SK-N-SH (cell line): ENCODE measurements around the gene BNIP2. TPM values are rescaled to one million over a fixed set of nuclear protein-coding genes. Genes with fewer than 3 reads are reported as not detected.

Experiments used
- CTCF ChIA-PET: fragments of 300-600, 350-600 bp; formaldehyde crosslinking; extraction: SDS; loops from one replicate; lab custom pipeline; 2021; lab: Yijun Ruan, JAX
- POLR2A ChIA-PET: fragments of 350-600 bp; sonication (Branson Sonifier 250); formaldehyde crosslinking; extraction: SDS; loops from one replicate; lab custom pipeline; 2020; ENCODE audit warnings: antibody characterized with exemption, inconsistent platforms; lab: Yijun Ruan, JAX
- DNase-seq: peaks from one replicate; pipeline ENCODE4 v3.0.0; 2012
- H2AFZ ChIP-seq: fragments of 200-600 bp; sonication (generic); 2 replicates; pipeline ENCODE4 v1.8.1; 2016; ENCODE audit warnings: antibody characterized with exemption, mild to moderate bottlenecking, low read depth
- H3F3A ChIP-seq: fragments of 200-600 bp; sonication (generic); replicated peaks from 2 replicates; pipeline ENCODE3; 2016; ENCODE audit warnings: antibody characterized with exemption, mild to moderate bottlenecking; ENCODE audit not compliant: insufficient read depth
- H3K27ac ChIP-seq, 2 experiments: fragments of 200-500 bp in 1 of 2; fragments of 200-600 bp in 1 of 2; sonication (Bioruptor generic) in 1 of 2; sonication (generic), shearing (Covaris generic) in 1 of 2; 2 replicates each; pipeline versions ENCODE4 v1.5.1 to v1.6.1; 2014 to 2016; ENCODE audit warnings: low read depth in 2 of 2, inconsistent platforms in 1 of 2, low read length in 1 of 2, mild to moderate bottlenecking in 1 of 2, mixed read lengths in 1 of 2
- H3K27me3 ChIP-seq: fragments of 200-600 bp; sonication (generic), shearing (Covaris generic); 2 replicates; pipeline ENCODE4 v1.6.1; 2016; ENCODE audit warnings: mixed run types; ENCODE audit not compliant: insufficient read depth
- H3K36me3 ChIP-seq, 2 experiments: fragments of 200-500 bp in 1 of 2; fragments of 200-600 bp in 1 of 2; sonication (Bioruptor generic) in 1 of 2; sonication (generic) in 1 of 2; replicated peaks in 1 of 2; 2 replicates each; pipeline versions ENCODE3 to v1.5.1; 2014 to 2016; ENCODE audit warnings: low read length in 1 of 2, mild to moderate bottlenecking in 1 of 2; ENCODE audit not compliant: insufficient read depth in 2 of 2, control insufficient read depth in 1 of 2
- H3K4me1 ChIP-seq, 2 experiments: fragments of 200-500 bp in 1 of 2; fragments of 200-600 bp in 1 of 2; sonication (Bioruptor generic) in 1 of 2; sonication (generic), shearing (Covaris generic) in 1 of 2; 2 replicates each; pipeline versions ENCODE4 v1.5.1 to v1.6.1; 2014 to 2016; ENCODE audit warnings: low read depth in 1 of 2, low read length in 1 of 2, mixed run types in 1 of 2; ENCODE audit not compliant: insufficient read depth in 2 of 2, control insufficient read depth in 1 of 2
- H3K4me2 ChIP-seq: fragments of 200-600 bp; sonication (generic), shearing (Covaris generic); 2 replicates; pipeline ENCODE4 v1.6.1; 2017; ENCODE audit warnings: mixed run types
- H3K4me3 ChIP-seq, 2 experiments: fragments of 200-500 bp in 1 of 2; fragments of 200-600 bp in 1 of 2; sonication (Bioruptor generic) in 1 of 2; sonication (generic), shearing (Covaris generic) in 1 of 2; 2 replicates each; pipeline versions ENCODE4 v1.5.1 to v1.8.1; 2014 to 2016; ENCODE audit warnings: low read depth in 2 of 2, inconsistent platforms in 1 of 2, low read length in 1 of 2, mild to moderate bottlenecking in 1 of 2, mixed read lengths in 1 of 2, moderate library complexity in 1 of 2
- H3K79me2 ChIP-seq: fragments of 200-600 bp; sonication (generic); 2 replicates; pipeline ENCODE4 v1.8.1; 2017; ENCODE audit warnings: mild to moderate bottlenecking; ENCODE audit not compliant: insufficient read depth
- H3K9ac ChIP-seq: fragments of 200-600 bp; sonication (generic); 2 replicates; pipeline ENCODE4 v1.6.1; 2017; ENCODE audit warnings: mixed run types
- H3K9me2 ChIP-seq: fragments of 200-600 bp; sonication (generic); 2 replicates; pipeline ENCODE4 v1.6.1; 2017; ENCODE audit warnings: mixed run types
- H3K9me3 ChIP-seq: fragments of 200-600 bp; sonication (generic); 2 replicates; pipeline ENCODE4 v1.6.1; 2017; ENCODE audit warnings: mixed run types, mild to moderate bottlenecking, moderate library complexity
- H4K20me1 ChIP-seq: fragments of 200-600 bp; sonication (generic); 2 replicates; pipeline ENCODE4 v1.6.1; 2017; ENCODE audit warnings: mild to moderate bottlenecking, mixed run types; ENCODE audit not compliant: insufficient read depth
- CHD2 ChIP-seq: fragments of 150-350 bp; IDR thresholded peaks from 2 replicates; pipeline ENCODE4 v1.6.1; 2018; ENCODE audit warnings: low read length; ENCODE audit not compliant: partially characterized antibody
- EP300 ChIP-seq, 2 experiments: IDR thresholded peaks; 2 replicates each; pipeline versions ENCODE4 v1.4.0 to v1.6.1; 2012; ENCODE audit warnings: borderline replicate concordance in 1 of 2, low read depth in 1 of 2, low read length in 1 of 2
- EZH2phosphoT487 ChIP-seq: fragments of 200-600 bp; sonication (generic); IDR thresholded peaks from 2 replicates; pipeline ENCODE4 v1.6.1; 2017; ENCODE audit warnings: low read depth, mixed run types, mild to moderate bottlenecking, antibody characterized with exemption, moderate library complexity, borderline replicate concordance
- FOXM1 ChIP-seq: IDR thresholded peaks from 2 replicates; pipeline ENCODE4 v1.4.0; 2012; ENCODE audit warnings: low read depth, mild to moderate bottlenecking
- GABPA ChIP-seq: IDR thresholded peaks from 2 replicates; pipeline ENCODE4 v1.4.0; 2012; ENCODE audit warnings: low read depth, mild to moderate bottlenecking
- POLR2AphosphoS5 ChIP-seq: IDR thresholded peaks from 2 replicates; pipeline ENCODE4 v1.6.1; 2012; ENCODE audit warnings: low read depth, low read length
- RCOR1 ChIP-seq: fragments of 150-350 bp; IDR thresholded peaks from 2 replicates; pipeline ENCODE4 v1.6.1; 2017; ENCODE audit warnings: antibody characterized with exemption, low read length
- RXRA ChIP-seq: IDR thresholded peaks from 2 replicates; pipeline ENCODE4 v1.4.0; 2012; ENCODE audit warnings: low read depth, mild to moderate bottlenecking, borderline replicate concordance
- SIN3A ChIP-seq: IDR thresholded peaks from 2 replicates; pipeline ENCODE4 v1.6.1; 2012; ENCODE audit warnings: low read depth, mild to moderate bottlenecking, low read length, moderate library complexity, borderline replicate concordance
- SMC3 ChIP-seq: IDR thresholded peaks from 2 replicates; pipeline ENCODE4 v1.6.1; 2012; ENCODE audit warnings: low read depth, low read length, improper control_type of control experiment
- TAF1 ChIP-seq: IDR thresholded peaks from 2 replicates; pipeline ENCODE4 v1.6.1; 2012; ENCODE audit warnings: low read depth, mild to moderate bottlenecking, low read length, moderate library complexity, borderline replicate concordance
- USF2 ChIP-seq: fragments of 150-350 bp; IDR thresholded peaks from 2 replicates; pipeline ENCODE4 v1.6.1; 2017; ENCODE audit warnings: antibody characterized with exemption, low read length, low read depth, borderline replicate concordance
- ZBTB33 ChIP-seq: IDR thresholded peaks from 2 replicates; pipeline ENCODE4 v1.4.0; 2012; ENCODE audit warnings: low read depth, borderline replicate concordance
- WGBS: methylation state at CpG from one replicate; pipeline ENCODE4 v1.1.6; 2017; ENCODE audit warnings: low lambda C conversion rate; 5-methylcytosine and 5-hydroxymethylcytosine counted together
- polyA plus RNA-seq, 3 experiments: library from polyadenylated mRNA; depleted of rRNA; stranded (reverse); fragments of >200 nt; gene quantifications; 2 replicates each; pipeline ENCODE4 v1.2.3, GENCODE V29; 2012
- TF ChIP-seq, protein P1 (sequence below): fragments of 200-600 bp; sonication (generic); IDR thresholded peaks from 2 replicates; pipeline ENCODE4 v1.6.1; 2017; ENCODE audit warnings: antibody characterized with exemption, mild to moderate bottlenecking, moderate library complexity
- TF ChIP-seq, protein P2 (sequence below): fragments of 150-350 bp; IDR thresholded peaks from 2 replicates; pipeline ENCODE4 v1.6.1; 2016; ENCODE audit warnings: mild to moderate bottlenecking, low read depth, low read length
- TF ChIP-seq, protein P3 (sequence below): IDR thresholded peaks from 2 replicates; pipeline ENCODE4 v1.4.0; 2012; ENCODE audit warnings: low read depth

BNIP2 gene
- polyA plus RNA-seq, 1 of the 3 experiments (the other 2 are of a cell fraction) = 67.7 TPM

GRCh38 chr15:59696332-59696731 lies 7.2 kb upstream of the BNIP2 start:
- Histone ChIP-seq H3K36me3 (no peaks in the 10 kb centered on the region), H3K4me2 (no peak overlapping the region), H3K9ac (no peak overlapping the region), H2AFZ (no peak overlapping the region), H3F3A (no peaks in the 10 kb centered on the region), H4K20me1 (no peaks in the 10 kb centered on the region), H3K9me2 (no peaks in the 10 kb centered on the region), H3K4me1 (no peaks in the 10 kb centered on the region; a peak in 1 of 4 replicates), H3K27me3 (no peaks in the 10 kb centered on the region), H3K27ac (no peak overlapping the region), H3K79me2 (no peaks in the 10 kb centered on the region)
- CTCF ChIA-PET = interaction anchor here (1.0 kb wide), 1 partner anchor 29 kb away, joined by 6 read pairs; no protein-coding TSS in a partner anchor
- 76% methylated on average over 4 of the region's 4 CpGs for WGBS
- POLR2A ChIA-PET = no interaction called here
- DNase-seq = no peak
- TF ChIP-seq RXRA (no peak), SMC3 (no peak), EP300 (IDR thresholded peaks at IDR 0.05; ENCODE audit: borderline replicate concordance in 1 of 2, low read depth in 1 of 2, low read length in 1 of 2) (no peak), FOXM1 (no peak), SIN3A (no peak), TAF1 (no peak), POLR2AphosphoS5 (no peak), RCOR1 (no peak), ZBTB33 (no peak), CHD2 (no peak), EZH2phosphoT487 (no peak), USF2 (no peak), GABPA (no peak)
- TF ChIP-seq, protein P1, sequence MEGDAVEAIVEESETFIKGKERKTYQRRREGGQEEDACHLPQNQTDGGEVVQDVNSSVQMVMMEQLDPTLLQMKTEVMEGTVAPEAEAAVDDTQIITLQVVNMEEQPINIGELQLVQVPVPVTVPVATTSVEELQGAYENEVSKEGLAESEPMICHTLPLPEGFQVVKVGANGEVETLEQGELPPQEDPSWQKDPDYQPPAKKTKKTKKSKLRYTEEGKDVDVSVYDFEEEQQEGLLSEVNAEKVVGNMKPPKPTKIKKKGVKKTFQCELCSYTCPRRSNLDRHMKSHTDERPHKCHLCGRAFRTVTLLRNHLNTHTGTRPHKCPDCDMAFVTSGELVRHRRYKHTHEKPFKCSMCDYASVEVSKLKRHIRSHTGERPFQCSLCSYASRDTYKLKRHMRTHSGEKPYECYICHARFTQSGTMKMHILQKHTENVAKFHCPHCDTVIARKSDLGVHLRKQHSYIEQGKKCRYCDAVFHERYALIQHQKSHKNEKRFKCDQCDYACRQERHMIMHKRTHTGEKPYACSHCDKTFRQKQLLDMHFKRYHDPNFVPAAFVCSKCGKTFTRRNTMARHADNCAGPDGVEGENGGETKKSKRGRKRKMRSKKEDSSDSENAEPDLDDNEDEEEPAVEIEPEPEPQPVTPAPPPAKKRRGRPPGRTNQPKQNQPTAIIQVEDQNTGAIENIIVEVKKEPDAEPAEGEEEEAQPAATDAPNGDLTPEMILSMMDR = no peak
- TF ChIP-seq, protein P2, sequence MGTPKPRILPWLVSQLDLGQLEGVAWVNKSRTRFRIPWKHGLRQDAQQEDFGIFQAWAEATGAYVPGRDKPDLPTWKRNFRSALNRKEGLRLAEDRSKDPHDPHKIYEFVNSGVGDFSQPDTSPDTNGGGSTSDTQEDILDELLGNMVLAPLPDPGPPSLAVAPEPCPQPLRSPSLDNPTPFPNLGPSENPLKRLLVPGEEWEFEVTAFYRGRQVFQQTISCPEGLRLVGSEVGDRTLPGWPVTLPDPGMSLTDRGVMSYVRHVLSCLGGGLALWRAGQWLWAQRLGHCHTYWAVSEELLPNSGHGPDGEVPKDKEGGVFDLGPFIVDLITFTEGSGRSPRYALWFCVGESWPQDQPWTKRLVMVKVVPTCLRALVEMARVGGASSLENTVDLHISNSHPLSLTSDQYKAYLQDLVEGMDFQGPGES = no peak
- TF ChIP-seq, protein P3, sequence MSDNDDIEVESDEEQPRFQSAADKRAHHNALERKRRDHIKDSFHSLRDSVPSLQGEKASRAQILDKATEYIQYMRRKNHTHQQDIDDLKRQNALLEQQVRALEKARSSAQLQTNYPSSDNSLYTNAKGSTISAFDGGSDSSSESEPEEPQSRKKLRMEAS = no peak
- TF ChIP-seq, all 33 proteins: peak for 0
- H3K4me3 ChIP-seq = no peak overlapping the region
- no peaks in the 10 kb centered on the region for H3K9me3 ChIP-seq
